SK-N-MC (cell line): ENCODE results near the gene MDP1.

ENCODE experiments used
- EZH2 ChIP-seq: fragments of 200-600 bp; sonication (generic); IDR thresholded peaks from one replicate; pipeline ENCODE4 v1.6.1; 2017; ENCODE audit warnings: antibody characterized with exemption
- FOXP2 ChIP-seq: optimal IDR thresholded peaks from 2 replicates; pipeline ENCODE3; 2011; ENCODE audit warnings: mild to moderate bottlenecking, moderate library complexity; ENCODE audit not compliant: insufficient read depth; ENCODE audit errors: extremely low read length, control extremely low read depth
- POLR2AphosphoS5 ChIP-seq: IDR thresholded peaks from 2 replicates; pipeline ENCODE4 v1.6.1; 2012; ENCODE audit warnings: mild to moderate bottlenecking, low read depth, low read length, borderline replicate concordance

- TF ChIP-seq EZH2, result no peak
- TF ChIP-seq POLR2AphosphoS5, result no peak; the same call in 1 of the 2 replicates
- TF ChIP-seq FOXP2, result no peak
Observed at GRCh38 chr14:24236689-24237462, 21.0 kb upstream of the MDP1 start.
